HFF-Myc (cell line): ENCODE data around the gene TRIM3.

Experiments
- DNase-seq: peaks from one replicate; pipeline ENCODE4 v3.0.0-alpha.2; 2011; ENCODE audit warnings: low read depth; ENCODE audit errors: extremely low read depth
- H3K4me3 ChIP-seq: replicated peaks from 2 replicates; pipeline ENCODE4 v1.5.1; 2011; ENCODE audit warnings: low read depth, mild to moderate bottlenecking, control low read depth, low read length
- CTCF ChIP-seq: IDR thresholded peaks from 2 replicates; pipeline ENCODE4 v1.5.1; 2012; ENCODE audit warnings: mild to moderate bottlenecking, low read depth, low read length, control low read depth; ENCODE audit errors: missing control alignments

The TRIM3 gene

DNA sequence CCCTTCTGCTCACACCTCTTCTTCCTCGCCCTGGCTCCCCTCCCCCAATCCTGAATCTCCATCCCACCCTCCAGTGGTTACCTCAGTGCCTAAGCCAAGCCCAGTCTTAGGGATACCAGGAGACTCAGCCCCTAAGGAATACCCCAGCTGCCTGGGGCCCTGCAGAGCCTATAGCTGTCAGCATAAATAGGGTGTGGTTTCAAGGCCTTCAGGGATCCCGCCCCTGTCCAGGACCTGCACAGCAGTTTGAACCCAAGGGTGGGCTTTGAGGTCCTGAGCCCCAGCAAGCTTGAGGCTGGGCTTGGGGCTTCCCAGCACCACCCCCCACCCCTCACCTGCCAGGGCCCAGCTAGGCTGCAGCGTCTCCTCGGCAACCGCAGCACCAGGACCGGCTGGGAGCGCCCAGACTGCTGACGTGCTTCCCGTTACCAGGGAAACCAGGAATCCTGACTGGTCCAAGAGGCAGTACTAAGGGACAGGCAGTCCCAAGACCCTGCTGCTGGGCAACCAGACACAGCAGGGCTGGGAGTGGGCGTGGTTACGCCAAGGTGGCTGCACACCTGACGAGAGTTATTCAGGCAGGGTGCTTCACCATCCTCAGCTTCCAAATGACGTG, 68.6 kb downstream of the TRIM3 start:
- H3K4me3 ChIP-seq, result no peak overlapping the region
- no peak for TF ChIP-seq CTCF
- no peak for DNase-seq

GRCh38 chr11:6404342-6405051, 69.2 kb downstream of the TRIM3 start:
- no peak for DNase-seq
- no peak for TF ChIP-seq CTCF
- no peak overlapping the region for H3K4me3 ChIP-seq

DNA sequence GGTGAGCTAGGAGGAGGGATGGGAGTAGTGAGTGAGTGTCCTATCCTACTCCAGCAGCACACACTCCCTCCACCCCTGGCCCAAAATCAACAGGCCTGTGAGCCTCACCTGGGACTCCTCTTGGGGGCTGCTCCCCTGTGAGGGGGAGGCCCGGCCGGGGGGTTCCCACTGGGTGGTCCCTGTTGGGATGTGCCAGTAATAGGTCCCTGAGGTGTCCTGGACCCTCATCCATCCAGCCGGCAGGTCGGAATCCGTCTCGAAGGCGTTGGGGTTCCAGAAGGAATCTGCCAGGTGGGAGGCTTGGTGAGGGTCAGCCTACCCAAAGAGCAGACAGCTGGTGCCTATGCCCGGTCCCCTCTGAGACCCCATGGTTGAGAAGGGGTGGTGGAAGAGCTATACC, 70.2 kb downstream of the TRIM3 start:
- no peak for TF ChIP-seq CTCF
- DNase-seq, result no peak

GRCh38 chr11:6402561-6402981, 71.2 kb downstream of the TRIM3 start:
- TF ChIP-seq CTCF, result no peak
- no peak for DNase-seq
- H3K4me3 ChIP-seq, result no peak overlapping the region

More for the DNA sequence above, 70.2 kb downstream of the TRIM3 start:
- no peak overlapping the region for H3K4me3 ChIP-seq

GRCh38 chr11:6402061-6402470, 71.7 kb downstream of the TRIM3 start:
- no peak for DNase-seq
- no peak overlapping the region for H3K4me3 ChIP-seq
- TF ChIP-seq CTCF, result no peak

GRCh38 chr11:6401464-6401863, 72.3 kb downstream of the TRIM3 start:
- DNase-seq, result no peak
- no peak for TF ChIP-seq CTCF
- H3K4me3 ChIP-seq, result no peak overlapping the region
